ENCODE data around the gene SEPTIN11.

DNA sequence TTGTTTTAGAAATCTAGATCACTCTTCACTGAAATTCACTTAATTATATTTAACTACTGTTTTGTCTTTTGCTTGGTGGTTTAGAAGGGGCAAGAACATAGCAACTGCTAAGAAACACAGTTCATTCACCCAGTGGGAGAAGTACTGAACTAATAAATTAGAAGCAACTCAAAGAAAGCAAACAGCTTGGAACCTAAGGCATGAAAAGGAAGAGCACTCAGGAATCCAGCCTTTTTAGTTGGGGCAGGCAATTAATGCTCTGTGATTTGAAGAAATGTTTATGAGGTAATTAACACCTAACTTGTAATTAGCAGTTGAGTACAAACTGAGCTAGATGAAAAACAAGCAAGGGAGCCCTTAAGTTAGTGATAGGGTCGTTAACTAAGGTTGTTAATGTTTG, 22.8 kb downstream of the SEPTIN11 start:
- no peak for TF ChIP-seq POLR2A (IDR thresholded peaks at IDR 0.05; ENCODE audit: low read depth)
- TF ChIP-seq, protein P1, sequence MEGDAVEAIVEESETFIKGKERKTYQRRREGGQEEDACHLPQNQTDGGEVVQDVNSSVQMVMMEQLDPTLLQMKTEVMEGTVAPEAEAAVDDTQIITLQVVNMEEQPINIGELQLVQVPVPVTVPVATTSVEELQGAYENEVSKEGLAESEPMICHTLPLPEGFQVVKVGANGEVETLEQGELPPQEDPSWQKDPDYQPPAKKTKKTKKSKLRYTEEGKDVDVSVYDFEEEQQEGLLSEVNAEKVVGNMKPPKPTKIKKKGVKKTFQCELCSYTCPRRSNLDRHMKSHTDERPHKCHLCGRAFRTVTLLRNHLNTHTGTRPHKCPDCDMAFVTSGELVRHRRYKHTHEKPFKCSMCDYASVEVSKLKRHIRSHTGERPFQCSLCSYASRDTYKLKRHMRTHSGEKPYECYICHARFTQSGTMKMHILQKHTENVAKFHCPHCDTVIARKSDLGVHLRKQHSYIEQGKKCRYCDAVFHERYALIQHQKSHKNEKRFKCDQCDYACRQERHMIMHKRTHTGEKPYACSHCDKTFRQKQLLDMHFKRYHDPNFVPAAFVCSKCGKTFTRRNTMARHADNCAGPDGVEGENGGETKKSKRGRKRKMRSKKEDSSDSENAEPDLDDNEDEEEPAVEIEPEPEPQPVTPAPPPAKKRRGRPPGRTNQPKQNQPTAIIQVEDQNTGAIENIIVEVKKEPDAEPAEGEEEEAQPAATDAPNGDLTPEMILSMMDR (IDR thresholded peaks at IDR 0.05) = no peak
- TF ChIP-seq POLR2AphosphoS5 (IDR thresholded peaks at IDR 0.05) = no peak
